Measurements from ENCODE around the gene PCDH18. TPM values are rescaled to one million over a fixed set of nuclear protein-coding genes. Genes with fewer than 3 reads are reported as not detected.
"Not testable (repeated sequence)": the region's sequence is repeated elsewhere in the genome, so short reads cannot be mapped to it uniquely, and the experiment has no call there.

The PCDH18 gene
- total RNA-seq, 1 donor from 2014 or later: not detected

GRCh38 chr4:137523329-137523728, 9.0 kb downstream of the PCDH18 start:
- Mint-ChIP-seq H3K36me3 (ENCODE audit: low read depth) (no peaks in the 10 kb centered on the region), H3K4me3 (no peak overlapping the region), H3K27ac (no peak overlapping the region), H3K27me3 (ENCODE audit: insufficient read depth) (no peaks in the 10 kb centered on the region), H3K9me3 (no peaks in the 10 kb centered on the region), H3K4me1 (ENCODE audit: low read depth) (no peaks in the 10 kb centered on the region)
- intact Hi-C loops (cut with micrococcal nuclease): no loop called here
- no peak for DNase-seq (ENCODE audit: low spot score)

- no peaks in the 10 kb centered on the region for H3K36me3 Mint-ChIP-seq (ENCODE audit: low read depth)
- no peaks in the 10 kb centered on the region for H3K27me3 Mint-ChIP-seq (ENCODE audit: insufficient read depth)
- H3K4me3 Mint-ChIP-seq: no peak overlapping the region
- DNase-seq (ENCODE audit: low spot score): no peak
- H3K27ac Mint-ChIP-seq: no peak overlapping the region
- no peaks in the 10 kb centered on the region for H3K4me1 Mint-ChIP-seq (ENCODE audit: low read depth)
- intact Hi-C loops (cut with micrococcal nuclease): no loop called here
- H3K9me3 Mint-ChIP-seq: no peaks in the 10 kb centered on the region
Observed at GRCh38 chr4:137521053-137521452, 11.2 kb downstream of the PCDH18 start.

GRCh38 chr4:137519406-137519805, 12.9 kb downstream of the PCDH18 start:
- Mint-ChIP-seq H3K36me3 (ENCODE audit: low read depth) (no peaks in the 10 kb centered on the region), H3K9me3 (no peaks in the 10 kb centered on the region), H3K4me3 (no peak overlapping the region), H3K27me3 (ENCODE audit: insufficient read depth) (no peaks in the 10 kb centered on the region), H3K4me1 (ENCODE audit: low read depth) (no peaks in the 10 kb centered on the region), H3K27ac (no peak overlapping the region)
- no peak for DNase-seq (ENCODE audit: low spot score)
- intact Hi-C loops (cut with micrococcal nuclease): no loop called here

- H3K36me3 Mint-ChIP-seq (ENCODE audit: low read depth); H3K4me3 Mint-ChIP-seq; H3K27ac Mint-ChIP-seq; H3K27me3 Mint-ChIP-seq (ENCODE audit: insufficient read depth); DNase-seq (ENCODE audit: low spot score); H3K9me3 Mint-ChIP-seq; intact Hi-C loops (cut with micrococcal nuclease); H3K4me1 Mint-ChIP-seq (ENCODE audit: low read depth): not testable (repeated sequence)
Observed at GRCh38 chr4:137517323-137517722, 15.0 kb downstream of the PCDH18 start.

GRCh38 chr4:137514406-137515111, 17.7 kb downstream of the PCDH18 start:
- no peak overlapping the region for H3K4me3 Mint-ChIP-seq
- no peaks in the 10 kb centered on the region for H3K27me3 Mint-ChIP-seq (ENCODE audit: insufficient read depth)
- intact Hi-C loops (cut with micrococcal nuclease): no loop called here
- no peaks in the 10 kb centered on the region for H3K9me3 Mint-ChIP-seq
- no peak for DNase-seq (ENCODE audit: low spot score)
- H3K36me3 Mint-ChIP-seq (ENCODE audit: low read depth): no peaks in the 10 kb centered on the region
- H3K27ac Mint-ChIP-seq: no peak overlapping the region
- H3K4me1 Mint-ChIP-seq (ENCODE audit: low read depth): no peaks in the 10 kb centered on the region

GRCh38 chr4:137510557-137511265, 21.6 kb downstream of the PCDH18 start:
- Mint-ChIP-seq H3K27me3 (ENCODE audit: insufficient read depth) (no peaks in the 10 kb centered on the region), H3K4me3 (no peak overlapping the region), H3K27ac (no peak overlapping the region), H3K36me3 (ENCODE audit: low read depth) (no peaks in the 10 kb centered on the region), H3K9me3 (no peaks in the 10 kb centered on the region), H3K4me1 (ENCODE audit: low read depth) (no peaks in the 10 kb centered on the region)
- no peak for DNase-seq (ENCODE audit: low spot score)
- intact Hi-C loops (cut with micrococcal nuclease): no loop called here

GRCh38 chr4:137509855-137510282, 22.4 kb downstream of the PCDH18 start:
- H3K36me3 Mint-ChIP-seq (ENCODE audit: low read depth): no peaks in the 10 kb centered on the region
- no peaks in the 10 kb centered on the region for H3K27me3 Mint-ChIP-seq (ENCODE audit: insufficient read depth)
- no peaks in the 10 kb centered on the region for H3K4me1 Mint-ChIP-seq (ENCODE audit: low read depth)
- no peak overlapping the region for H3K27ac Mint-ChIP-seq
- no peak for DNase-seq (ENCODE audit: low spot score)
- intact Hi-C loops (cut with micrococcal nuclease): no loop called here
- H3K9me3 Mint-ChIP-seq: no peaks in the 10 kb centered on the region
- H3K4me3 Mint-ChIP-seq: no peak overlapping the region

- H3K4me3 Mint-ChIP-seq: no peak overlapping the region
- no peaks in the 10 kb centered on the region for H3K4me1 Mint-ChIP-seq (ENCODE audit: low read depth)
- no peak for DNase-seq (ENCODE audit: low spot score)
- H3K36me3 Mint-ChIP-seq (ENCODE audit: low read depth): no peaks in the 10 kb centered on the region
- H3K9me3 Mint-ChIP-seq: peaks cover 5% of the 10 kb centered on the region
- no peaks in the 10 kb centered on the region for H3K27me3 Mint-ChIP-seq (ENCODE audit: insufficient read depth)
- intact Hi-C loops (cut with micrococcal nuclease): no loop called here
- no peak overlapping the region for H3K27ac Mint-ChIP-seq
Observed at GRCh38 chr4:137502339-137503129, 29.8 kb downstream of the PCDH18 start.

- H3K27me3 Mint-ChIP-seq (ENCODE audit: insufficient read depth); H3K27ac Mint-ChIP-seq; DNase-seq (ENCODE audit: low spot score); H3K9me3 Mint-ChIP-seq; H3K4me3 Mint-ChIP-seq; H3K4me1 Mint-ChIP-seq (ENCODE audit: low read depth); H3K36me3 Mint-ChIP-seq (ENCODE audit: low read depth); intact Hi-C loops (cut with micrococcal nuclease): not testable (repeated sequence)
Observed at GRCh38 chr4:137496267-137496666, 36.0 kb downstream of the PCDH18 start.

GRCh38 chr4:137495578-137495977, 36.7 kb downstream of the PCDH18 start:
- no peak overlapping the region for H3K27ac Mint-ChIP-seq
- no peak for DNase-seq (ENCODE audit: low spot score)

GRCh38 chr4:137483313-137483959, 48.9 kb downstream of the PCDH18 start:
- DNase-seq (ENCODE audit: low spot score); H3K9me3 Mint-ChIP-seq; H3K4me3 Mint-ChIP-seq; H3K36me3 Mint-ChIP-seq (ENCODE audit: low read depth); H3K27me3 Mint-ChIP-seq (ENCODE audit: insufficient read depth); H3K4me1 Mint-ChIP-seq (ENCODE audit: low read depth); H3K27ac Mint-ChIP-seq; intact Hi-C loops (cut with micrococcal nuclease): not testable (repeated sequence)

More at GRCh38 chr4:137495578-137495977, 36.7 kb downstream of the PCDH18 start:
- intact Hi-C loops (cut with micrococcal nuclease): no loop called here
- Mint-ChIP-seq H3K27me3 (ENCODE audit: insufficient read depth) (no peaks in the 10 kb centered on the region), H3K9me3 (no peaks in the 10 kb centered on the region), H3K36me3 (ENCODE audit: low read depth) (no peaks in the 10 kb centered on the region), H3K4me1 (ENCODE audit: low read depth) (no peaks in the 10 kb centered on the region), H3K4me3 (no peak overlapping the region)

- H3K4me3 Mint-ChIP-seq; H3K4me1 Mint-ChIP-seq (ENCODE audit: low read depth); DNase-seq (ENCODE audit: low spot score); intact Hi-C loops (cut with micrococcal nuclease); H3K27me3 Mint-ChIP-seq (ENCODE audit: insufficient read depth); H3K9me3 Mint-ChIP-seq; H3K27ac Mint-ChIP-seq; H3K36me3 Mint-ChIP-seq (ENCODE audit: low read depth): not testable (repeated sequence)
Observed at GRCh38 chr4:137479657-137480056, 52.6 kb downstream of the PCDH18 start.

GRCh38 chr4:137476345-137476744, 55.9 kb downstream of the PCDH18 start:
- H3K27ac Mint-ChIP-seq: no peak overlapping the region
- no peaks in the 10 kb centered on the region for H3K36me3 Mint-ChIP-seq (ENCODE audit: low read depth)
- H3K4me1 Mint-ChIP-seq (ENCODE audit: low read depth): no peaks in the 10 kb centered on the region
- H3K4me3 Mint-ChIP-seq: no peak overlapping the region
- intact Hi-C loops (cut with micrococcal nuclease): no loop called here
- DNase-seq (ENCODE audit: low spot score): no peak
- peaks cover 7% of the 10 kb centered on the region for H3K9me3 Mint-ChIP-seq
- H3K27me3 Mint-ChIP-seq (ENCODE audit: insufficient read depth): no peaks in the 10 kb centered on the region
